ENCODE results near the gene MT1H.

- TF ChIP-seq CTCF (IDR thresholded peaks at IDR 0.05; ENCODE audit: poor library complexity) (no peak), EZH2phosphoT487 (IDR thresholded peaks at IDR 0.05; ENCODE audit: low read depth, severe bottlenecking, unreplicated experiment) (no peak)
Observed at GRCh38 chr16:56657555-56658326, 11.9 kb upstream of the MT1H start, which contains the start of gene MT1F.
